Mesodermal cell (in vitro differentiated cells): ENCODE data around the gene MMP2.

Experiments
- H3K27ac ChIP-seq: 2 replicates; pipeline ENCODE4 v1.7.0; 2013; ENCODE audit warnings: mild to moderate bottlenecking, low read depth, low read length, moderate library complexity; ENCODE audit not compliant: severe bottlenecking
- H3K36me3 ChIP-seq: 2 replicates; pipeline ENCODE4 v1.7.1; 2013; ENCODE audit warnings: mild to moderate bottlenecking, low read length, moderate library complexity; ENCODE audit not compliant: control insufficient read depth, insufficient read depth
- H3K4me1 ChIP-seq: one replicate; pipeline ENCODE4 v1.7.1; 2013; ENCODE audit warnings: mild to moderate bottlenecking, low read length; ENCODE audit not compliant: insufficient read depth, control insufficient read depth, poor library complexity, severe bottlenecking
- H3K4me3 ChIP-seq: 2 replicates; pipeline ENCODE4 v1.7.0; 2013; ENCODE audit warnings: low read length, control low read depth, mild to moderate bottlenecking; ENCODE audit not compliant: insufficient read depth, poor library complexity, severe bottlenecking; ENCODE audit errors: extremely low read depth
- H3K9me3 ChIP-seq: 2 replicates; pipeline ENCODE4 v1.7.1; 2013; ENCODE audit warnings: mild to moderate bottlenecking, low read length, moderate library complexity; ENCODE audit not compliant: control insufficient read depth
- WGBS, 2 experiments: methylation state at CpG; one replicate each; pipeline ENCODE4 v1.1.5; 2013; ENCODE audit warnings: missing lambda C conversion rate in 2 of 2; ENCODE audit not compliant: insufficient coverage in 2 of 2; 5-methylcytosine and 5-hydroxymethylcytosine counted together

Gene MMP2

DNA sequence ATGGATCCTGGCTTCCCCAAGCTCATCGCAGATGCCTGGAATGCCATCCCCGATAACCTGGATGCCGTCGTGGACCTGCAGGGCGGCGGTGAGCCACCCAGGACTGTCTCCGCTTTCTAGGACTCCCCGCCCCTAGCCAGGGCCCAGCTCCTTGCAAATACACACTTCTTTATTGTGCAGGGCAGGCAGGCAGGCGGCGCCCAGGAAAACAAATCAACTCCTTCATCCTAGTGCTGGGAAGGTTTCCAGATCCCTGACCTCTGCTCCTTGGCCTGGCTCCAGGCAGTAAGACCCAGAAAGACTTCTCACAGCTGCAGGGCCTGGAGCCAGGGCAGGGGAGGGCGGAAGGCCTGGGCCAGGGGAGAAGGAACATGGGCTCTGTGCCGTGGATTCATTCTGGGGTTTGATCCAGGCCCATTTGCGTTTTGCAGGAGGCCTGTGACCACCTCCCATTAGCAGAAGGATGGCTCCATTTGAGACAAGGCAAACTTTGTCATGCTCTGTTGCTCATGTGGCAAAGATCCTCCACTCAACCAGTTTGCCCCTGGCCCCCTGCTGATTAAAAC is 23.9 kb downstream of the MMP2 start:
- no peak overlapping the region for H3K4me3 ChIP-seq
- 89 to 91% methylated on average over 9 to 11 of the region's 13 CpGs for WGBS, 2 experiments
- H3K36me3 ChIP-seq, result peaks cover 89% of the 10 kb centered on the region
- peaks cover 42% of the 10 kb centered on the region for H3K4me1 ChIP-seq
- H3K27ac ChIP-seq, result peak overlapping the region; percentile 75
- H3K9me3 ChIP-seq, result no peaks in the 10 kb centered on the region

DNA sequence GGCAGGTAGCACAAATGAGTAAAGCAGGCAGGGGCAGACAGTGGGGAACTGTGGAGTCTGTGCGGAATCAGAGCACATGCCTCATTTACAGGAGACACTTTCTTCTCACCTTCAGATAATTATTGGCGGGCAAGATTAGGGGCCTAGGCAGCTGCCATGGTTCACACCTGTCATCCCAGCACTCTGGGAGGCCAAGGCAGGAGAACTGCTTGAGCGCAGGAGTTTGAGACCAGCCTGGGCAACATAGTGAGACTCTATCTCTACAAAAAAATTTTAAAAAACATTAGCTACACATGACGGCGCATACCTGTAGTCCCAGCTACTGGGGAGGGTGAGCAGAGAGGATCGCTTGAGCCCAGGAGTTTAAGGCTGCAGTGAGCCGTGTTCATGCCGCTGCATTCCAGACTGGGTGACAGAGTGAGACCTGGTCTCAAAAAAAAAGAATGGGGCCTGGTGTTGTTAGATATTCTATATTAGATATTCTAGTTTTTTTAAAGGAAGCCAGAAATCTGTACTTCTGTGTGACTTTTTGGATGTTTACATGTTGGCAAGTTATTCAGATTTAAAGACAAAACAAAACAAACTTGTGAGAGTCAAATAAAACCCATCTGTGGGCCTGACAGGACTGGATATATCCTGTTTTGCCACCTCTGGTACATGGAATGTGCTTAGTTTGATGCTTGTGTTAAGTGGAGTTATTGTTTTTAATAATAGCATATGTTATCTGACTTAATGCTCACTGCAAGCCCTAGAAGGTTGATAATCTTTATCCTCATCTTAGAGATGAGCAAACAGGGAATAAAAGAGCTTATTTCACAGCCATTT is 24.9 kb downstream of the MMP2 start:
- Histone ChIP-seq H3K27ac (peak overlapping the region; percentile 75), H3K9me3 (no peaks in the 10 kb centered on the region), H3K4me1 (peaks cover 32% of the 10 kb centered on the region), H3K4me3 (no peak overlapping the region), H3K36me3 (peaks cover 87% of the 10 kb centered on the region)
- WGBS, 2 experiments, result 78 to 88% methylated on average over 3 to 6 of the region's 8 CpGs

DNA sequence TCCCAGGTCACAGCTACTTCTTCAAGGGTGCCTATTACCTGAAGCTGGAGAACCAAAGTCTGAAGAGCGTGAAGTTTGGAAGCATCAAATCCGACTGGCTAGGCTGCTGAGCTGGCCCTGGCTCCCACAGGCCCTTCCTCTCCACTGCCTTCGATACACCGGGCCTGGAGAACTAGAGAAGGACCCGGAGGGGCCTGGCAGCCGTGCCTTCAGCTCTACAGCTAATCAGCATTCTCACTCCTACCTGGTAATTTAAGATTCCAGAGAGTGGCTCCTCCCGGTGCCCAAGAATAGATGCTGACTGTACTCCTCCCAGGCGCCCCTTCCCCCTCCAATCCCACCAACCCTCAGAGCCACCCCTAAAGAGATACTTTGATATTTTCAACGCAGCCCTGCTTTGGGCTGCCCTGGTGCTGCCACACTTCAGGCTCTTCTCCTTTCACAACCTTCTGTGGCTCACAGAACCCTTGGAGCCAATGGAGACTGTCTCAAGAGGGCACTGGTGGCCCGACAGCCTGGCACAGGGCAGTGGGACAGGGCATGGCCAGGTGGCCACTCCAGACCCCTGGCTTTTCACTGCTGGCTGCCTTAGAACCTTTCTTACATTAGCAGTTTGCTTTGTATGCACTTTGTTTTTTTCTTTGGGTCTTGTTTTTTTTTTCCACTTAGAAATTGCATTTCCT is 26.5 kb downstream of the MMP2 start:
- 94 to 100% methylated on average over 5 to 9 of the region's 10 CpGs for WGBS, 2 experiments

DNA sequence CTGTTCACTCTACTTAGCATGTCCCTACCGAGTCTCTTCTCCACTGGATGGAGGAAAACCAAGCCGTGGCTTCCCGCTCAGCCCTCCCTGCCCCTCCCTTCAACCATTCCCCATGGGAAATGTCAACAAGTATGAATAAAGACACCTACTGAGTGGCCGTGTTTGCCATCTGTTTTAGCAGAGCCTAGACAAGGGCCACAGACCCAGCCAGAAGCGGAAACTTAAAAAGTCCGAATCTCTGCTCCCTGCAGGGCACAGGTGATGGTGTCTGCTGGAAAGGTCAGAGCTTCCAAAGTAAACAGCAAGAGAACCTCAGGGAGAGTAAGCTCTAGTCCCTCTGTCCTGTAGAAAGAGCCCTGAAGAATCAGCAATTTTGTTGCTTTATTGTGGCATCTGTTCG is 27.1 kb downstream of the MMP2 start:
- Histone ChIP-seq H3K4me3 (no peak overlapping the region), H3K9me3 (no peaks in the 10 kb centered on the region), H3K27ac (no peak overlapping the region), H3K4me1 (peaks cover 13% of the 10 kb centered on the region), H3K36me3 (peaks cover 73% of the 10 kb centered on the region)
- 91 to 93% methylated on average over 5 to 7 of the region's 7 CpGs for WGBS, 2 experiments

More for the DNA sequence above, 26.5 kb downstream of the MMP2 start:
- Histone ChIP-seq H3K4me3 (no peak overlapping the region), H3K36me3 (peaks cover 79% of the 10 kb centered on the region), H3K9me3 (no peaks in the 10 kb centered on the region), H3K4me1 (peaks cover 19% of the 10 kb centered on the region), H3K27ac (no peak overlapping the region)

DNA sequence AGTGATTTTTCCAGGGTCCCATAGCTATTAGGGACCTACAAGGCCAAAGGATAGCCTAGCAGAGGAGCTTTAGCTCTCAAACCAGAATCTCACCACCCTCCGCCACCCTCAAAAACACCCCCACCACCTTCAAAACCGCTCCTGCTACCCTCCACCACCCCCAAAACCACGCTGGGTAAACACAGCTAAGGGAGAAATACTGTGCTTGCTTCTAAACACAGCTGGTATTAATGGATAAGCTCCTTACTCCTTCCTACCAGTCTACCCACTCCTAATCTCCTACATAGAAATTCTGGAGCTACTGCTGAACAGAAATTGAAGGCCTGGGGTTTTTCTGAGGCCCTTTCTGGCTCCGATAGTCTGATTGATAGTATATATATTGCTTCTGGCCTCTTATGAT is 27.7 kb downstream of the MMP2 start:
- Histone ChIP-seq H3K36me3 (peaks cover 71% of the 10 kb centered on the region), H3K9me3 (peaks cover under 1% of the 10 kb centered on the region), H3K4me1 (peaks cover 8% of the 10 kb centered on the region), H3K4me3 (no peak overlapping the region), H3K27ac (no peak overlapping the region)
- 90 to 100% methylated on average over 1 to 2 of the region's 4 CpGs for WGBS, 2 experiments

DNA sequence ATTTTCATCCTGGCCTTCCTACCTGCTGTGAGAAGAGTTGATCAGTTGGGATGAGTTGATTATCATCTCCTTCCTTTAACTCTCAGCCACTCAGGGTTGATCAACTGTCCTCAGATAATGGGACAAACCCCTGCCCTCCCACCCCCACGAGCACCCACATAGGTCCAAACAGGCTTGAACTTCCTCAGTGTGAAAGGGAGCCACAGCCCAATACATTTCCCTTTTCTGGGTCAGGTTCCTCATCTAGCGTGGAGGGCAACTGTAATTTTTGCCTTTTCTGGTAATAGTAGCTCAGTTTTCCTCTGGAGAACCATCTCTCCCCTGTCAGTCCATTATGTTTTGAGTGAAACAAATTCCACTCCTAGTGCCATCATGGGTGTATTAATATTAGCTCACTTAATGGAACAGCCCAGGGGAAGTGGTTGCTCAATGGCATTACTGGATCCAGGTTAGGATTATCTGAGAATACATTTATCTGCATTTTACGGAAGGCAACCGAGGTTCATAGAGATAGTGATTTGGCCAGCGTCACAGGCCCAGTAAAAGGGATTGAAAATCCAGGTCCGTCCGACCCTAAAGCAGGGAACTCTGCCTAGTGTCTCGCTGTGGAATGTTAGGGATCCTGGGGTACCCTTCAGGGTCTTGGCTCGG is 29.4 kb downstream of the MMP2 start:
- 78 to 82% methylated on average over 7 to 8 of the region's 9 CpGs for WGBS, 2 experiments
- peaks cover 18% of the 10 kb centered on the region for H3K9me3 ChIP-seq
- H3K4me1 ChIP-seq, result no peaks in the 10 kb centered on the region
- no peak overlapping the region for H3K27ac ChIP-seq
- H3K36me3 ChIP-seq, result peaks cover 65% of the 10 kb centered on the region
- H3K4me3 ChIP-seq, result peak overlapping the region; percentile 73

DNA sequence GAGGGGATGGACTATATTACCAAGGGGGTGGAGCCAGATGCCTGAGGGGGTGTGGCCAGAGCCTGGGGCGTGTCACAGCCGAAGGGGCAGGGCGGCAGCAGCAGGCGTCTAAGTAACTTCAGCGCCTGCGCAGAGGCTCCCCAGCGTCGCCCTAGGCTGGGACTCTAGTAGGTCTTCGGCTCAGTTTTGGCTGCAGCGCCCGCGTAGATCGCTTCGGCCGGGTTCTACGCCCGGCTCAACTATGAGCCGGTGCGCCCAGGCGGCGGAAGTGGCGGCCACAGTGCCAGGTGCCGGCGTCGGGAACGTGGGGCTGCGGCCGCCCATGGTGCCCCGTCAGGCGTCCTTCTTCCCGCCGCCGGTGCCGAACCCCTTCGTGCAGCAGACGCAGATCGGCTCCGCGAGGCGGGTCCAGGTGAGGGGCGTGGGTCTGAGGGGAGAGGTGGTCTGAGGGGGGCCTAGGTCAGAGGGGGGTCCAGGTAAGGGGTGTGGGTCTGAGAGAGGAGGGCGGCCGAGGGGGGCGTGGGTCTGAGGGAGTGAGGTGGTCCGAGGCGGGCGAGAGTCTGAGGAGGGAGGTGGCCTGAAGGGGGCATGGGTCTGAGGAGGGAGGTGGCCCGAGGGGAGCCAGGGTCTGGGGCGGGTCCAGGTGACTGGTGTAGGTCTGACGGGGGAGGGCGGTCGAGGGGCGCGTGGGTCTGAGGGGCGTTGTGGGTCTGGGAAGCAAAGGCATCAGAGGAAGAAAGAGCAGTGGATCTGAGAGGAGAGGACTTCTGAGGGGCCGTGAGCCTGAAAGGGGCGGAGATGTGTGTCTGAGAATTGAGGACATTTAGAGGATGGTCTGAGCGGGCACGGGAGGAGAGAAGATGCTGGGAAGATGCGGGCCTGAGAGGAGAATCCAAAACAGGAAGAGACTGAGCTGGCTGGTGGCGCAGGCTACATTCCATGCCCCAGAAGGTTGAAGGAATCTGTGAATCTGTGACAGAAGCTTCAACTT is 30.2 kb downstream of the MMP2 start, which contains the start of gene LPCAT2:
TSS of gene LPCAT2 (plus strand) at position 132 of the 991 bp plus-strand sequence. CDS start at position 242, 110 bp downstream.
- 6 to 8% methylated on average over 32 to 53 of the region's 61 CpGs for WGBS, 2 experiments
- peak within 1 kb of the TSS; percentile 55 for H3K27ac ChIP-seq

DNA sequence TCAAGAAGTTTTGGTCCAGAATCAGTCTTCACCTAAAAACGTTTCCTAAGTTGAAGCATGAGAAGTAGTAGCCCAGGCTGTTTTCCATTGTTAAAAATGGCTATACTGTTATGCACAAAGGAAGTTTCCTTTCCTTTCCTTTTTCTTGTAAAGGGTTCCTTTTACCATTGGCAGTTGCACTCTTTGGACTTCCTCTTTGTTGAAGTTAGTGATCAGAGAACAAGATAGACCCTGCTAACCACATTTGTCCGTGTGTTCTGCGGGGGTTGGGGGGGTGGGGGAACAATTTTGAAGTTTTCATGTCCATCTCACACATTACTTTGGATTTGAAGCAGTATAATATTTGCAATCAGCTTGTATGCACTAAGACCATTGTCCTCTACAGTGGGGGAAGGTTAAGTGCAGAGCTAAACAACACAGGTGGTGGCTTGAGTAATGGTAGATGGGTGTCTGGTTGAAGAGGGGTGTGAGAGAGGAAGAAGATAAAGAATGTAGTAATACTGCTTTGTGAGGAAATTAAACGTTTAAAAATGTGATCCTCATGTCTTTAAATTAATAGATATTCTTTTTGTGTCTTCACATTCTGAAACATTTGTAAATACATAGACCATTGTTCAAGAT is 31.3 kb downstream of the MMP2 start:
- H3K36me3 ChIP-seq, result peaks cover 48% of the 10 kb centered on the region
- WGBS, 2 experiments, result no CpG with 5 or more reads among the region's 4 CpGs
- no peaks in the 10 kb centered on the region for H3K4me1 ChIP-seq
- H3K9me3 ChIP-seq, result peaks cover 28% of the 10 kb centered on the region
- no peak overlapping the region for H3K27ac ChIP-seq
- H3K4me3 ChIP-seq, result peak overlapping the region; percentile 73

More for the DNA sequence above, 30.2 kb downstream of the MMP2 start, which contains the start of gene LPCAT2:
- H3K36me3 ChIP-seq, result peaks cover 57% of the 10 kb centered on the region
- H3K9me3 ChIP-seq, result peaks cover 21% of the 10 kb centered on the region
- H3K4me3 ChIP-seq, result peak within 1 kb of the TSS; percentile 73
- no peaks in the 10 kb centered on the region for H3K4me1 ChIP-seq

DNA sequence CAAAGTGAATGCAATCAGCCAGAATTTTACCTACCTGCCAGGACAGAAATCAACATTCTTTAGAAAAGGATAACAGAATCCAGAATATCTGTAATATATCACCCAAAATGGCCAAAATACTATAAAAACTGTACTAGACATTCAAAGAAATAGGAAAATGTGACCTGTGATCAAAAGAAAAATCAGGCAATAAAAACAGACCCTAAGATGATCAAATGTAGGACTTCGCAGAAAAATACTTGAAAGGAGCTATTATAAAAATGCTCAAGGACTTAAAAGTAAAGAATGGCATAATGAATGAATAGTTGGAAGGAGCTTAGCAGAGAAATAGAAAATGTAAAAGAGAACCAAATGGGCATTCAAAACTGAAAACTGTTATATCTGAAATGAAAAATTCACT is 33.9 kb downstream of the MMP2 start:
- no peak overlapping the region for H3K4me3 ChIP-seq
- WGBS, 2 experiments, result 100% methylated on average over 1 of the region's 1 CpG
- no peaks in the 10 kb centered on the region for H3K4me1 ChIP-seq
- no peak overlapping the region for H3K27ac ChIP-seq
- peaks cover 28% of the 10 kb centered on the region for H3K9me3 ChIP-seq
- peaks cover 22% of the 10 kb centered on the region for H3K36me3 ChIP-seq
